ENCODE measurements around the gene C3orf20.

GRCh38 chr3:14784087-14784681 is 109.2 kb downstream of the C3orf20 start:
- TF ChIP-seq GATA3 (IDR thresholded peaks at IDR 0.05; ENCODE audit: low read depth, low read length) (peak; percentile 90), GATA2 (IDR thresholded peaks at IDR 0.05; ENCODE audit: low read depth, low read length) (peak; percentile 99)
